T follicular helper cell (primary cell): ENCODE results near the gene ZBTB17.
"Not testable (repeated sequence)": the region's sequence is repeated elsewhere in the genome, so short reads cannot be mapped to it uniquely, and the experiment has no call there.

Experiments
- DNase-seq: peaks from one replicate; pipeline ENCODE4 v3.0.0-alpha.2; 2020; ENCODE audit warnings: low read depth

The ZBTB17 gene

GRCh38 chr1:15896841-15897610, 78.9 kb downstream of the ZBTB17 start:
- not testable (repeated sequence) for DNase-seq

GRCh38 chr1:15895233-15895632, 80.7 kb downstream of the ZBTB17 start:
- no peak for DNase-seq

- DNase-seq = not testable (repeated sequence)
Observed at GRCh38 chr1:15892857-15893599, 82.9 kb downstream of the ZBTB17 start.
